ENCODE measurements around the gene ITPRID1.

ITPRID1 gene

GRCh38 chr7:31705377-31705776, 191.5 kb downstream of the ITPRID1 start:
- DNase-seq: no peak

GRCh38 chr7:31707089-31707488, 193.2 kb downstream of the ITPRID1 start:
- no peak for DNase-seq
